B cell (primary cell): ENCODE data around the gene CEND1. TPM values are rescaled to one million over a fixed set of nuclear protein-coding genes. Genes with fewer than 3 reads are reported as not detected.

Experiments used
- ATAC-seq: fragments of 200-7000 bp; cut with Tn5 transposase; one replicate; pipeline ENCODE4 v1.10.0; 2021; ENCODE audit warnings: low read depth, mild to moderate bottlenecking, moderate number of reproducible peaks, moderate library complexity
- CTCF ChIA-PET: fragments of 350-600 bp; sonication (Branson Sonifier 250); formaldehyde crosslinking; loops from one replicate; lab custom pipeline; 2021; ENCODE audit warnings: antibody characterized with exemption, inconsistent platforms; lab: Charles Lee
- POLR2A ChIA-PET: fragments of 350-600 bp; sonication (Branson Sonifier 250); formaldehyde crosslinking; loops from one replicate; lab custom pipeline; 2021; ENCODE audit warnings: antibody characterized with exemption; lab: Charles Lee
- DNase-seq: peaks from one replicate; pipeline ENCODE4 v3.0.0; 2013
- H2AFZ ChIP-seq: 2 replicates; pipeline ENCODE4 v1.6.1; 2012; ENCODE audit warnings: mild to moderate bottlenecking, low read depth, low read length; ENCODE audit not compliant: insufficient read depth, poor library complexity, severe bottlenecking
- H3K27ac ChIP-seq, 2 donors: 1 replicate in 1 of 2; 2 replicates in 1 of 2; pipeline ENCODE4 v1.5.1; 2012 to 2013; ENCODE audit warnings: low read length in 2 of 2, mild to moderate bottlenecking in 2 of 2, moderate library complexity in 1 of 2
- H3K27me3 ChIP-seq, 4 experiments: fragments of 200-600 bp in 1 of 4; sonication (generic) in 1 of 4; replicated peaks in 1 of 4; 1 replicate in 2 of 4; 2 replicates in 2 of 4; pipeline versions ENCODE4 v1.6.1 to v1.7.0; 2013 to 2016; ENCODE audit warnings: low read length in 3 of 4, mild to moderate bottlenecking in 2 of 4, mixed read lengths in 1 of 4, moderate library complexity in 1 of 4; ENCODE audit not compliant: insufficient read depth in 4 of 4, control insufficient read depth in 3 of 4; ENCODE audit errors: control extremely low read depth in 1 of 4
- H3K36me3 ChIP-seq, 2 experiments: replicated peaks in 1 of 2; 1 replicate in 1 of 2; 2 replicates in 1 of 2; pipeline versions ENCODE4 v1.6.1 to v1.7.1; 2013; ENCODE audit warnings: low read length in 1 of 2; ENCODE audit not compliant: insufficient read depth in 2 of 2, control insufficient read depth in 1 of 2; ENCODE audit errors: control extremely low read depth in 1 of 2, extremely low read depth in 1 of 2
- H3K4me1 ChIP-seq, 2 donors: fragments of 200-600 bp in 1 of 2; sonication (generic) in 1 of 2; 1 replicate in 1 of 2; 2 replicates in 1 of 2; pipeline versions ENCODE4 v1.5.1 to v1.6.1; 2013 to 2017; ENCODE audit warnings: low read length in 2 of 2; ENCODE audit not compliant: control insufficient read depth in 2 of 2, insufficient read depth in 2 of 2
- H3K4me2 ChIP-seq: replicated peaks from 2 replicates; pipeline ENCODE3; 2012; ENCODE audit warnings: mild to moderate bottlenecking, low read depth, low read length; ENCODE audit not compliant: poor library complexity, severe bottlenecking
- H3K4me3 ChIP-seq, 5 experiments: fragments of 200-600 bp in 1 of 5; sonication (generic) in 1 of 5; 1 replicate in 3 of 5; 2 replicates in 2 of 5; pipeline versions ENCODE4 v1.5.1 to v1.7.0; 2011 to 2016; ENCODE audit warnings: low read length in 4 of 5, mild to moderate bottlenecking in 4 of 5, low read depth in 2 of 5, control low read depth in 1 of 5, moderate library complexity in 1 of 5; ENCODE audit not compliant: insufficient read depth in 1 of 5; ENCODE audit errors: control extremely low read depth in 1 of 5, extremely low read depth in 1 of 5
- H3K79me2 ChIP-seq: fragments of 200-600 bp; sonication (generic); one replicate; pipeline ENCODE4 v1.6.0; 2016; ENCODE audit warnings: low read length; ENCODE audit not compliant: control insufficient read depth, insufficient read depth
- H3K9ac ChIP-seq: fragments of 200-600 bp; sonication (generic); 2 replicates; pipeline ENCODE4 v1.6.1; 2017; ENCODE audit warnings: mild to moderate bottlenecking, low read length, moderate library complexity
- H3K9me3 ChIP-seq, 3 donors: one replicate each; pipeline versions ENCODE4 v1.6.1 to v1.7.1; 2013; ENCODE audit warnings: low read length in 2 of 3; ENCODE audit not compliant: control insufficient read depth in 2 of 3, insufficient read depth in 1 of 3; ENCODE audit errors: control extremely low read depth in 1 of 3
- H4K20me1 ChIP-seq: 2 replicates; pipeline ENCODE4 v1.6.0; 2012; ENCODE audit warnings: mild to moderate bottlenecking, low read length; ENCODE audit not compliant: insufficient read depth, control insufficient read depth, poor library complexity, severe bottlenecking
- H3K27ac Mint-ChIP-seq: one replicate; pipeline ENCODE4 v1.8.0; 2021; ENCODE audit warnings: mixed read lengths
- H3K27me3 Mint-ChIP-seq: one replicate; pipeline ENCODE4 v1.8.0; 2021; ENCODE audit warnings: mixed read lengths
- H3K4me1 Mint-ChIP-seq: one replicate; pipeline ENCODE4 v1.8.0; 2021; ENCODE audit warnings: mixed read lengths
- H3K4me3 Mint-ChIP-seq: one replicate; pipeline ENCODE4 v1.8.0; 2021; ENCODE audit warnings: mixed read lengths
- H3K9me3 Mint-ChIP-seq: one replicate; pipeline ENCODE4 v1.8.0; 2022; ENCODE audit warnings: mixed read lengths; ENCODE audit not compliant: insufficient read depth
- CTCF ChIP-seq: fragments of 200-600 bp; IDR thresholded peaks from one replicate; pipeline ENCODE4 v1.8.0; 2022; ENCODE audit warnings: antibody characterized with exemption, mild to moderate bottlenecking
- EZH2 ChIP-seq: IDR thresholded peaks from 2 replicates; pipeline ENCODE4 v1.6.1; 2012; ENCODE audit warnings: borderline replicate concordance, low read depth, mild to moderate bottlenecking, moderate library complexity, low read length; ENCODE audit not compliant: insufficient read depth, poor library complexity, severe bottlenecking
- WGBS: methylation state at CpG from one replicate; pipeline ENCODE4 v1.1.5; 2013; ENCODE audit warnings: missing lambda C conversion rate; ENCODE audit not compliant: insufficient coverage; 5-methylcytosine and 5-hydroxymethylcytosine counted together
- intact Hi-C: fragments of 100-400 bp; cut with micrococcal nuclease; formaldehyde crosslinking; loops from one replicate; pipeline ENCODE4 v1.10.0; 2022
- polyA plus RNA-seq: library from polyadenylated mRNA; depleted of rRNA; stranded (reverse); fragments of >200 nt; gene quantifications from 2 replicates; pipeline ENCODE4 v1.2.3, GENCODE V29; 2012
- total RNA-seq, 2 donors: library from RNA; stranded (reverse); fragments of 120-200 nt in 1 of 2; gene quantifications; 1 replicate in 1 of 2; 2 replicates in 1 of 2; pipeline versions ENCODE4 v1.2.3 to v1.2.4, GENCODE V29; 2013 to 2022

The CEND1 gene
- total and polyA plus RNA-seq, 2 donors (not counting 1 experiment from before 2014, with no cell fraction given): 0.13 to 0.39 TPM

DNA sequence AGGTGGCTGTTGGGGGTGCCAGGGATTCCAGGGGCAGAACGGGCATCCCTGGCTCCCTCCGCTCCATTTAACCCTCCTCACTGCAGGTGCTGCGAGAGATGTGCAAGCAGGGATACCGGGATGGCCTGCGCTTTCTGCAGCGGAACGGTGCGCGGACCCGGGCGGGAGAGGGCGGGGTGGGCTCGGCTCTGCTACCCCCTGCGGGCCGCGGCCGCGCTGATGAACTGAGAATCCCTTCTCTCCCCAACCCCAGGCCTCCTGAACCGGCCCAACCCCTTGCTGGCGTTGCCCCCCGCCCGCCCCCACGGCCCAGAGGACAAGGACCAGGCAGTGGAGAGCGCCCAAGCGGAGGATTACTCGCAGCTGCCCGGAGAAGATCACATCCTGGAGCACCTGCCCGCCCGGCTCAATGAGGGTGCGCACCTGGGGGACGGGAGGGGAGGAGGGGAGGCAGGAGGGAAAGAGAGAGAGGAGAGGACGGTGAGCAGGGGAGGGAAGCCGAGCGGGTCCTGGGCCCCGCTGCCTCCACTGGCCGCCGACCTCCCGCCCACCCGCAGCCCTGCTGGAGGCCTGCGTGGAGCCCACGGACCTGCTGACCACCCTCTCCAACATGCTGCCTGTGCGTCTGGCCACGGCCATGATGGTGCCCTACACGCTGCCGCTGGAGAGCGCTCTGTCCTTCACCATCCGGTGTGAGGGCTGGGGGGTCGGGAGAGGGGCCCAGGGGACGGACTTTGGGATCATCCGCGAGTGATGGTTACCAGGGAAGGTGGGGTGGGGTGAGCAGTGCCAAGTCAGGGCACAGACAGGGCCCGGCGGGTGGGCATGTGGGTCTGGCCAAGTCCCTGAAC is 33.8 kb upstream of the CEND1 start:
- peaks cover 0 to 13% (median 5%) of the 10 kb centered on the region in 4 experiments for H3K27me3 ChIP-seq
- peaks cover 0 to 30% of the 10 kb centered on the region in 2 experiments for H3K36me3 ChIP-seq
- ChIA-PET CTCF (no interaction called here), POLR2A (interaction anchor here (1.2 kb wide), 1 partner anchor 9 kb away, joined by 4 read pairs; the partner anchor contains the start of gene CD151)
- H3K9me3 ChIP-seq: peaks cover 0 to 6% (median 0%) of the 10 kb centered on the region in 3 donors
- no peak overlapping the region for H3K4me3 ChIP-seq
- Mint-ChIP-seq H3K4me3 (no peak overlapping the region), H3K9me3 (no peaks in the 10 kb centered on the region), H3K27me3 (no peaks in the 10 kb centered on the region), H3K27ac (no peak overlapping the region), H3K4me1 (peaks cover 36% of the 10 kb centered on the region)
- TF ChIP-seq EZH2: no peak
- no peak for TF ChIP-seq CTCF
- WGBS: 98% methylated on average over 37 of the region's 53 CpGs
- peaks cover 38 to 44% of the 10 kb centered on the region in 2 donors for H3K4me1 ChIP-seq
- ATAC-seq: no peak
- no peak overlapping the region for H3K4me2 ChIP-seq
- no peak overlapping the region for H3K9ac ChIP-seq
- peaks cover 72% of the 10 kb centered on the region for H4K20me1 ChIP-seq
- no peak overlapping the region for H2AFZ ChIP-seq
- intact Hi-C loops: no loop called here
- H3K79me2 ChIP-seq: peaks cover 21% of the 10 kb centered on the region
- H3K27ac ChIP-seq: no peak overlapping the region
- DNase-seq: no peak
